CD4-positive, alpha-beta T cell (primary cell): Measurements from ENCODE around the gene PRDM1. TPM values are rescaled to one million over a fixed set of nuclear protein-coding genes. Genes with fewer than 3 reads are reported as not detected.
"Not testable (repeated sequence)": the region's sequence is repeated elsewhere in the genome, so short reads cannot be mapped to it uniquely, and the experiment has no call there.

ENCODE experiments used
- ATAC-seq: fragments of 200-7000 bp; cut with Tn5 transposase; one replicate; pipeline ENCODE4 v1.10.0; 2022; ENCODE audit warnings: mild to moderate bottlenecking; ENCODE audit not compliant: poor library complexity
- CTCF ChIA-PET: fragments of 350-600 bp; sonication (Branson Sonifier 250); formaldehyde crosslinking; loops from one replicate; lab custom pipeline; 2021; ENCODE audit warnings: antibody characterized with exemption, inconsistent platforms; lab: Charles Lee
- POLR2A ChIA-PET: fragments of 350-600 bp; sonication (Branson Sonifier 250); formaldehyde crosslinking; loops from one replicate; lab custom pipeline; 2021; ENCODE audit warnings: antibody characterized with exemption, inconsistent platforms; lab: Charles Lee
- DNase-seq, 14 experiments: peaks; one replicate each; pipeline ENCODE4 v3.0.0-alpha.2; 2013 to 2020; ENCODE audit warnings: mixed read lengths in 2 of 14
- H3K27ac ChIP-seq, 2 donors: one replicate each; pipeline versions ENCODE4 v1.5.1 to v1.7.0; 2013; ENCODE audit warnings: low read length in 2 of 2, low read depth in 1 of 2, mild to moderate bottlenecking in 1 of 2
- H3K27me3 ChIP-seq, 2 experiments: 1 replicate in 1 of 2; 2 replicates in 1 of 2; pipeline versions ENCODE4 v1.6.1 to v1.7.0; 2013; ENCODE audit warnings: low read length in 2 of 2, control low read depth in 1 of 2, mild to moderate bottlenecking in 1 of 2, moderate library complexity in 1 of 2; ENCODE audit not compliant: insufficient read depth in 2 of 2, control insufficient read depth in 1 of 2
- H3K36me3 ChIP-seq: one replicate; pipeline ENCODE4 v1.6.1; 2013; ENCODE audit warnings: low read length, control low read depth; ENCODE audit not compliant: insufficient read depth
- H3K4me1 ChIP-seq: one replicate; pipeline ENCODE4 v1.6.1; 2013; ENCODE audit warnings: low read length, control low read depth; ENCODE audit not compliant: insufficient read depth
- H3K4me3 ChIP-seq: one replicate; pipeline ENCODE4 v1.5.1; 2013; ENCODE audit warnings: mild to moderate bottlenecking, low read length, moderate library complexity
- H3K9me3 ChIP-seq, 2 experiments: 1 replicate in 1 of 2; 2 replicates in 1 of 2; pipeline versions ENCODE4 v1.6.1 to v1.7.0; 2013; ENCODE audit warnings: low read length in 2 of 2, mild to moderate bottlenecking in 2 of 2, control low read depth in 1 of 2, moderate library complexity in 1 of 2; ENCODE audit not compliant: control insufficient read depth in 1 of 2, insufficient read depth in 1 of 2
- H3K27ac Mint-ChIP-seq: one replicate; pipeline ENCODE4 v1.8.0; 2020; ENCODE audit warnings: mixed read lengths
- H3K27me3 Mint-ChIP-seq: one replicate; pipeline ENCODE4 v1.8.0; 2021; ENCODE audit warnings: mixed read lengths
- H3K36me3 Mint-ChIP-seq: one replicate; pipeline ENCODE4 v1.8.0; 2021; ENCODE audit warnings: low read depth, mixed read lengths
- H3K4me1 Mint-ChIP-seq: one replicate; pipeline ENCODE4 v1.8.0; 2021; ENCODE audit warnings: low read depth, mixed read lengths
- H3K4me3 Mint-ChIP-seq: one replicate; pipeline ENCODE4 v1.8.0; 2020; ENCODE audit warnings: mild to moderate bottlenecking, mixed read lengths
- H3K9me3 Mint-ChIP-seq: one replicate; pipeline ENCODE4 v1.8.0; 2020; ENCODE audit warnings: mixed read lengths
- CTCF ChIP-seq: fragments of 200-600 bp; IDR thresholded peaks from one replicate; pipeline ENCODE4 v1.8.0; 2022; ENCODE audit warnings: antibody characterized with exemption, mild to moderate bottlenecking
- intact Hi-C, 2 experiments: fragments of 100-400 bp; cut with DNase I in 1 of 2; cut with micrococcal nuclease in 1 of 2; formaldehyde crosslinking; loops; one replicate each; pipeline versions ENCODE4 v1.15.1 to v1.9.0; 2023 to 2025; cut with DNase I, micrococcal nuclease
- total RNA-seq, 174 experiments: library from RNA in 2 of 174; stranded (reverse) in 2 of 174; gene quantifications; one replicate each; pipeline ENCODE4 v1.2.3 and lab custom pipeline; 2021 to 2026

The PRDM1 gene
- total RNA-seq, 2 experiments from 2014 or later = 69.9 to 83.4 TPM

GRCh38 chr6:106146852-106147351, 60.8 kb downstream of the PRDM1 start:
- intact Hi-C loops = no loop called here
- Mint-ChIP-seq H3K36me3 (no peaks in the 10 kb centered on the region), H3K4me3 (no peak overlapping the region), H3K9me3 (no peaks in the 10 kb centered on the region), H3K4me1 (peaks cover 46% of the 10 kb centered on the region), H3K27me3 (no peaks in the 10 kb centered on the region), H3K27ac (no peak overlapping the region)
- no peaks in the 10 kb centered on the region for H3K27me3 ChIP-seq
- H3K9me3 ChIP-seq = no peaks in the 10 kb centered on the region
- no peak for TF ChIP-seq CTCF
- H3K4me1 ChIP-seq = peaks cover 38% of the 10 kb centered on the region
- H3K4me3 ChIP-seq = no peak overlapping the region
- DNase-seq (no peak), ATAC-seq (no peak)
- POLR2A ChIA-PET = no interaction called here
- H3K36me3 ChIP-seq = no peaks in the 10 kb centered on the region
- H3K27ac ChIP-seq = no peak overlapping the region
- CTCF ChIA-PET = no interaction called here

- no peak overlapping the region for H3K27ac Mint-ChIP-seq
- H3K27me3 ChIP-seq = no peaks in the 10 kb centered on the region
- H3K9me3 Mint-ChIP-seq = no peaks in the 10 kb centered on the region
- ATAC-seq (no peak), DNase-seq (no peak)
- peaks cover 40% of the 10 kb centered on the region for H3K4me1 Mint-ChIP-seq
- H3K4me3 ChIP-seq = no peak overlapping the region
- H3K9me3 ChIP-seq = no peaks in the 10 kb centered on the region
- CTCF ChIA-PET = no interaction called here
- peaks cover 32% of the 10 kb centered on the region for H3K4me1 ChIP-seq
- no peak overlapping the region for H3K27ac ChIP-seq
- no peaks in the 10 kb centered on the region for H3K36me3 Mint-ChIP-seq
- H3K36me3 ChIP-seq = no peaks in the 10 kb centered on the region
- no peaks in the 10 kb centered on the region for H3K27me3 Mint-ChIP-seq
- no peak overlapping the region for H3K4me3 Mint-ChIP-seq
- no peak for TF ChIP-seq CTCF
- intact Hi-C loops = no loop called here
- POLR2A ChIA-PET = no interaction called here
Observed at GRCh38 chr6:106147476-106147875, 61.3 kb downstream of the PRDM1 start.

GRCh38 chr6:106149472-106150069, 63.4 kb downstream of the PRDM1 start:
- Mint-ChIP-seq H3K4me3 (no peak overlapping the region), H3K36me3 (no peaks in the 10 kb centered on the region), H3K27me3 (no peaks in the 10 kb centered on the region), H3K9me3 (no peaks in the 10 kb centered on the region), H3K4me1 (peaks cover 26% of the 10 kb centered on the region), H3K27ac (no peak overlapping the region)
- DNase-seq (peak in 3 of 14 experiments; percentile 38 to 71 (median 59)), ATAC-seq (peak; percentile 32)
- Histone ChIP-seq H3K4me3 (no peak overlapping the region), H3K27ac (no peak overlapping the region), H3K9me3 (no peaks in the 10 kb centered on the region), H3K36me3 (no peaks in the 10 kb centered on the region), H3K27me3 (no peaks in the 10 kb centered on the region), H3K4me1 (peaks cover 19% of the 10 kb centered on the region)
- intact Hi-C loops = no loop called here
- ChIA-PET CTCF (interaction anchor here (1.9 kb wide), 1 partner anchor 40 kb away, joined by 4 read pairs; no protein-coding TSS in a partner anchor), POLR2A (no interaction called here)
- TF ChIP-seq CTCF = no peak

- H3K36me3 Mint-ChIP-seq, H3K27me3 ChIP-seq, H3K9me3 Mint-ChIP-seq, DNase-seq, H3K4me3 ChIP-seq, H3K27ac ChIP-seq, H3K36me3 ChIP-seq, ATAC-seq, H3K4me3 Mint-ChIP-seq, H3K27me3 Mint-ChIP-seq, H3K4me1 ChIP-seq, H3K9me3 ChIP-seq, intact Hi-C loops, POLR2A ChIA-PET, H3K27ac Mint-ChIP-seq: not testable (repeated sequence)
- CTCF ChIA-PET = interaction anchor here (1.4 kb wide), 1 partner anchor 12 kb away, joined by 3 read pairs; no protein-coding TSS in a partner anchor
- H3K4me1 Mint-ChIP-seq = peaks cover 11% of the 10 kb centered on the region
Observed at GRCh38 chr6:106152476-106152875, 66.3 kb downstream of the PRDM1 start.
